Sigmoid colon (tissue), 4 donors: ENCODE data around the gene UBAP2.

Experiments
- EP300 ChIP-seq, 4 donors: sonication (generic); formaldehyde crosslinking; IDR thresholded peaks; one replicate each; pipeline ENCODE4 v1.6.1; 2017; ENCODE audit warnings: antibody characterized with exemption in 4 of 4
- POLR2A ChIP-seq, 2 donors: fragments of 450-650 bp; IDR thresholded peaks; one replicate each; pipeline ENCODE4 v1.6.1; 2016; ENCODE audit warnings: antibody characterized with exemption in 2 of 2, mild to moderate bottlenecking in 2 of 2, moderate library complexity in 2 of 2
- POLR2AphosphoS5 ChIP-seq, 4 donors: sonication (generic); formaldehyde crosslinking; IDR thresholded peaks; one replicate each; pipeline ENCODE4 v1.6.1; 2017; ENCODE audit warnings: antibody characterized with exemption in 4 of 4
- TF ChIP-seq, protein P1 (sequence below), 4 experiments: fragments of 450-650 bp in 3 of 4; fragments of 200-600 bp in 1 of 4; IDR thresholded peaks; one replicate each; pipeline ENCODE4 v1.5.1; 2016 to 2019; ENCODE audit warnings: antibody characterized with exemption in 4 of 4, mild to moderate bottlenecking in 3 of 4, moderate library complexity in 2 of 4

DNA sequence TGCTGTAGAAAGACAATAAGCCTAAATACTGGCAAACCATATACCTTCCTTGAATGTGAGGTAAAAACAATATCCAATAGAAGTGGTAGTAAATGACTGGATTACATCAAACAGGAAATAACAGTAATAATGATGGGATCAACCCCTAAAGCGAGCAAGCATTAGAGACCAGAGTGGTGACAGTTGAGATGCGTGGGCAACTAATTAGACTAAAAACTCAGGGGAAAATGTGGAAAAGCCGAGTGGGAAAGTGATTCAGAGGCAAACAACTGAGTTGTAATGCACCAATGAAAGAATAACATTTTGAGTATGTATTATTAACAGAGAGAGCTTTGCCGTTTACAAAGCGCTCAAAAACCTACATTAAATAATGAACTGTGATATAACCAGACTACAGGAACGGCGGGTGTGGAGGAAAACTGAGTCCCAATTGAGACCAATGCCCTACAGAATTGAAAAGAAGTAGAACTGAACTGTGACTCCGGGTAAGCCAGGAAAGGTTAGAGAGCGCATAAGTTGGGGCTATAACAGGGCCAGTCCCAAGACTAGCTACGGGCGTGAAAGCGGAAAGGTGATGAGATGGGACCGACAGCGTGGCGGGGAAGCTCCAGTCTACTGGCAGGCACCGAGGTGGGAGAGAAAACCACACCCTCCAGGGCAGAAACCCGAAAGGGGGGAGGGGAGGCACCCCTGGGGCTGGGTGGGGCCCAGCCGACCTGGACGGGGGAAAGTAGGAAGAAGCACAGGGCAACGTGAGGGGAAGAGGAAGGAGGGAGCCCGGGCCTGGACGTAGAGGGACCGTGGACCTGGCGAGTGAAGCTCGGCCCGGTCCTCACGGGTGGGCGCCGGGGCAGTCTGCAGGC is 592 bp downstream of the UBAP2 start:
- TF ChIP-seq, protein P1, sequence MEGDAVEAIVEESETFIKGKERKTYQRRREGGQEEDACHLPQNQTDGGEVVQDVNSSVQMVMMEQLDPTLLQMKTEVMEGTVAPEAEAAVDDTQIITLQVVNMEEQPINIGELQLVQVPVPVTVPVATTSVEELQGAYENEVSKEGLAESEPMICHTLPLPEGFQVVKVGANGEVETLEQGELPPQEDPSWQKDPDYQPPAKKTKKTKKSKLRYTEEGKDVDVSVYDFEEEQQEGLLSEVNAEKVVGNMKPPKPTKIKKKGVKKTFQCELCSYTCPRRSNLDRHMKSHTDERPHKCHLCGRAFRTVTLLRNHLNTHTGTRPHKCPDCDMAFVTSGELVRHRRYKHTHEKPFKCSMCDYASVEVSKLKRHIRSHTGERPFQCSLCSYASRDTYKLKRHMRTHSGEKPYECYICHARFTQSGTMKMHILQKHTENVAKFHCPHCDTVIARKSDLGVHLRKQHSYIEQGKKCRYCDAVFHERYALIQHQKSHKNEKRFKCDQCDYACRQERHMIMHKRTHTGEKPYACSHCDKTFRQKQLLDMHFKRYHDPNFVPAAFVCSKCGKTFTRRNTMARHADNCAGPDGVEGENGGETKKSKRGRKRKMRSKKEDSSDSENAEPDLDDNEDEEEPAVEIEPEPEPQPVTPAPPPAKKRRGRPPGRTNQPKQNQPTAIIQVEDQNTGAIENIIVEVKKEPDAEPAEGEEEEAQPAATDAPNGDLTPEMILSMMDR (IDR thresholded peaks at IDR 0.05), result no peak
- TF ChIP-seq POLR2AphosphoS5 (IDR thresholded peaks at IDR 0.05), result no peak
- TF ChIP-seq POLR2A (IDR thresholded peaks at IDR 0.05), result no peak
- no peak for TF ChIP-seq EP300 (IDR thresholded peaks at IDR 0.05)
